GM12875 (cell line): ENCODE data around the gene IGDCC3.
"Not testable (repeated sequence)": the region's sequence is repeated elsewhere in the genome, so short reads cannot be mapped to it uniquely, and the experiment has no call there.

ENCODE experiments used
- H3K4me3 ChIP-seq: one replicate; pipeline ENCODE4 v1.5.1; 2011; ENCODE audit warnings: low read depth, low read length, control low read depth
- TF ChIP-seq, protein P1 (sequence below): IDR thresholded peaks from 2 replicates; pipeline ENCODE4 v1.5.1; 2011; ENCODE audit warnings: low read depth, mild to moderate bottlenecking, control low read depth, inconsistent platforms, low read length, moderate library complexity, borderline replicate concordance; ENCODE audit not compliant: insufficient read depth

The IGDCC3 gene

DNA sequence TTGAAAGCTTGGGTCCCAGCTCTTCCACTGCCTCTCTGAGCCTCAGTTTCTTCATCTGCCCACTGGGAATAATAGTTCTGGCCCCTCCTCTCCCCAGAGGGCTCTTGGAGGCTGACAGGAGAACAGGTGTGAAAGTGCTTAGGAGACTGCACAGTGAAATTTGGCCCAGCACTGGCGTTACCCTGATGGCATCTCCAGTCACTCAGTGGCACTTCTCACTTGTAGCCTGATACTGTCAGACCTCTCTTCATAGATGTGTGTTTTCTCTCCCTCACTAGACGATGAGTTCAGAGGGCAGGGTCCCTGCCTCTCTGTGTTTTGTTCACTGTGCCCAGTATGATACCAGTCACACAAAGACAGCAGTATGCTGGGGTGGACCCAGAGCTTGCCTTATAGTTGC lies 22.2 kb upstream of the IGDCC3 start:
- H3K4me3 ChIP-seq: no peak overlapping the region
- TF ChIP-seq, protein P1, sequence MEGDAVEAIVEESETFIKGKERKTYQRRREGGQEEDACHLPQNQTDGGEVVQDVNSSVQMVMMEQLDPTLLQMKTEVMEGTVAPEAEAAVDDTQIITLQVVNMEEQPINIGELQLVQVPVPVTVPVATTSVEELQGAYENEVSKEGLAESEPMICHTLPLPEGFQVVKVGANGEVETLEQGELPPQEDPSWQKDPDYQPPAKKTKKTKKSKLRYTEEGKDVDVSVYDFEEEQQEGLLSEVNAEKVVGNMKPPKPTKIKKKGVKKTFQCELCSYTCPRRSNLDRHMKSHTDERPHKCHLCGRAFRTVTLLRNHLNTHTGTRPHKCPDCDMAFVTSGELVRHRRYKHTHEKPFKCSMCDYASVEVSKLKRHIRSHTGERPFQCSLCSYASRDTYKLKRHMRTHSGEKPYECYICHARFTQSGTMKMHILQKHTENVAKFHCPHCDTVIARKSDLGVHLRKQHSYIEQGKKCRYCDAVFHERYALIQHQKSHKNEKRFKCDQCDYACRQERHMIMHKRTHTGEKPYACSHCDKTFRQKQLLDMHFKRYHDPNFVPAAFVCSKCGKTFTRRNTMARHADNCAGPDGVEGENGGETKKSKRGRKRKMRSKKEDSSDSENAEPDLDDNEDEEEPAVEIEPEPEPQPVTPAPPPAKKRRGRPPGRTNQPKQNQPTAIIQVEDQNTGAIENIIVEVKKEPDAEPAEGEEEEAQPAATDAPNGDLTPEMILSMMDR: no peak

DNA sequence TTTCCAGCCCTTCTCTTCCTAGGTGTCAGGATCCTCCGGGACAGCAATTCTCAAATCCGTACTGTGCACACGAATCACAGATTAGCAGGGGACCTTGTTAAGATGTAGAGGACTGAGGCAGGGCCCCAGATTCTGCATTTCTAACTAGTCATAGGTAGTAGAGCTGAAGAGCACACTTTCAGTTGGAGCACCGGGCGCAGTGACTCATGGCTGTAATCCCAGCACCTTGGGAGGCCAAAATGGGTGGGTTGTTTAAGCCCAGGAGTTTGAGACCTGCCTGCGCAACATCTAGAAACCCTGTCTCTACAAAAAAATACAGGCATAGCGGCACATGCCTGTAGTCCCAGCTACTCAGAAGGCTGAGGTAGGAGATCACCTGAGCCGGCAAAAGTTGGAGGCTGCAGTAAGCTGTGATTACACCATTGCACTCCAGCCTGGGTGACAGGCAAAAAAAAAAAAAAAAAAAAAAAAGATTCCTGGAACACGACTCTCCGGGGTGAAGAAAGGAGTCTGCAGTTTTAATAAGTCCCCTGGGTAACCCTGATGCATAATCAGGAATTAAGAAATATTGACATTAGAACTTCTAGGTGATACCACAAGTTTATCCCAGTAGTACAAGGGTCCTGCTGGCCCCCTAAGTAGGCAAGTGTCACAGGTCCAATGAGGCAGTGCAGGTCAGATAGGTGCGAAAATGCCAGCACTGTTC lies 21.4 kb upstream of the IGDCC3 start:
- no peak overlapping the region for H3K4me3 ChIP-seq
- TF ChIP-seq, protein P1: no peak

DNA sequence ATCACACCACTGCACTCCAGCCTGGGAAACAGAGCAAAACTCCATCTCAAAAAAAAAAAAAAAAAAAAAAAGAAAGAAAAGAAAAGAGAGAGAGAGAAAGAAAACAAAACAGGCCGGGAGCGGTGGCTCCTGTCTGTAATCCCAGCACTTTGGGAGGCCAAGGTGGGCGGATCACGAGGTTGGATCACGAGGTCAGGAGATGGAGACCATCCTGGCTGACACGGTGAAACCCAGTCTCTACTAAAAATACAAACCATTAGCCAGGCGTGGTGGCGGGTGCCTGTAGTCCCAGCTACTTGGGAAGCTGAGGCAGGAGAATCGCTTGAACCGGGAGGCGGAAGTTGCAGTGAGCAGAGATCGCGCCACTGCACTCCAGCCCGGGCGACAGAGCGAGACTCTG lies 20.7 kb upstream of the IGDCC3 start:
- not testable (repeated sequence) for H3K4me3 ChIP-seq

DNA sequence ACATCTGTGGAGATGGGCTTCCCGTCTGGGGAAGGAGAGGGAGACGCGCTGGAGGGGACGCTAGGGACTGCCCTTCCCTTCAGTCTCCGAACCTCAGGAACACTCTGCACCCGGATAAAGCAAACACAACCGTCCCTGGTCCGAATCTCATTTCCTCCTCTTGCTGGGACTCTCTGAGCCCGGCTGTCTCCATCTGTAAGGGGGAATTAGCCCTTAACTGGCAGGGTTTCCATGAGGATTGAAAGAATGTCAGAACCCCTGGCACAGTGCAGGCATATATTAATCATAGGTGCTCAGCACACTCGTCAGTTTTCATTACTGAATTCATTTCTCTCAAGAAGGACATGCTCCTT lies 19.1 kb upstream of the IGDCC3 start:
- TF ChIP-seq, protein P1: no peak
- no peak overlapping the region for H3K4me3 ChIP-seq

DNA sequence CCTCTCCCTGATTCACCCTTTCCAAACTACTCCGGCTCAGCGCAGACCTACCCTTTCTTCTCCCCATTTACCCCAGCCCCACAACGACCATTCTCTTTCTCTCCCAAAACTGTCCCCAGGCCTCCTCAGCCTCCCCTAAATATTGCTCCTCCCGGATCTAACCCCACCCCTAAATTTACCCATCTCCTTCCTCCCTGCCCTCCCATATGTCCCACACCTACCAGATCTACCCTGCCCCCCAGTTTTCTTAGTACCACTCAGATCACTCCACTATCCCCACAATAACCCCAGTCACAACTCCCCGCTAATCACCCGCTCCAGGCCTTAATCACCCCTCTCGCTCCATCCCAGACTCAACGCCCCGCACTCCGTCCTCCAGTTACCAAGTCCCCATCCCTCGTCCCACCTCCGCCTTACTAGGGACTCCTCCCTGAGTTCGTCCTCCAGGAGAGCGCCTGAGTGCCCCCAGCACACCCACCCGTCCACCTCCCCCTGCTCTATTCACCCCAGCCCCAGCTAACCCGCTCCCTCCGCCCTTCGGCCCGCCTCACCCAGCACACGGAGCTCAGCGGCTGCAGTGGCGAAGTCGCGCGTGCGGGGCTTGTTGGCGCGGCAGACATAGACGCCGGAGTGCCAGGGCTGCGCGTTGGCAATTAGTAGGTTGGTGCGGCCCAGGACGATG lies 18.6 kb upstream of the IGDCC3 start:
- H3K4me3 ChIP-seq: no peak overlapping the region
- TF ChIP-seq, protein P1: no peak

DNA sequence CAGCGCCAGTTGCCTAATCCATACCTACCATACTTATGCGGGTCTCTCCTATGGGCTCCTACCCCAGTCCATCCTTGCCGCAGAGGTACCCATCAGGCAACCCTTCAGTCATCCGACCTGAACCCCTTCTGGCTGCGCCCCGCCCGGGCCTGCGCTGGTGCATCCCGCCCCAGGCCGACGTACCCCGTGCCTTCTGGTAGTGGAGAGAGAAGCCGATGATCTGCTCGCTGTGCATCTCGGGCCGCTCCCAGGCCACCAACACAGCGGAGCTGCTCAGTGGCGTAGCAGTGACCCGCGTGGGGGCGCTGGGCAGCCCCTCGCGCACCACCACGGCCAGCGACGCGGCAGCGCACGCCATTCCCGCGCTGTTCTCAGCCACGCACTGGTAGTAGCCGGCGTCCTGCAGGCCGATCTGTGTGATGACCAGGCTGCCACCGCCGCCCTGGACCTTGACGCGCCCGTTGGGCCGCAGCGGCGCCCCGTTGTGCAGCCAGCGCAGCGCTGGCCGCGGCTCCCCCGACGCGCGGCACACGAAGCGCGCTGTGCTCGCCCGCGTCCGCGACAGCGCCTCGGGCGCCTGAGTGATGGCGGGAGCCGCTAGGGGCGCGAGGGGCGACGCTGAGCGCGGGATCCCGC lies 17.9 kb upstream of the IGDCC3 start:
- H3K4me3 ChIP-seq: no peak overlapping the region
- TF ChIP-seq, protein P1: no peak

DNA sequence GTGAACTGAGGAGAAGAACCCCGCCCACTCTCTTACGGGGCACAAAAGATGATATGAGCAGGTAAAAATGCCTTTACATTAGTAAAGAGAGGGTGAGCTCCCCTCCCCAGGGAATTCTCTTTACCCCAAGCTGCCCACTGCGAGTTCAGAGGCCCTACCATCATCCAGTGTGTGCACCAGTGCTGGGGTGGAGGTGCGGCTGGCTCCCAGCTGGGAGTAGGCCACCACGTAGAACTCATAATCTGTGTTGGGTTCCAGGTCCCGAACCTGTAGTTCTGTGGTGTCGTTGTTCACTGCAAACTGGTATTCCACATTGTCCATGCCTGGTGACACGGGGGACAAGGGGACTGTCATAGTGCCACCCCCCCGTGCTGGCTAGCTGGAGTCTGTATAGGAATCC lies 17.1 kb upstream of the IGDCC3 start:
- no peak overlapping the region for H3K4me3 ChIP-seq
- TF ChIP-seq, protein P1: no peak
